Pancreas (tissue), 10 donors: Measurements from ENCODE around the gene ZNF384. TPM values are rescaled to one million over a fixed set of nuclear protein-coding genes. Genes with fewer than 3 reads are reported as not detected.

ENCODE experiments used
- ATAC-seq, 4 donors: fragments of 200-7000 bp; cut with Tn5 transposase; one replicate each; pipeline versions ENCODE4 v1.8.0 to v1.9.1; 2020; ENCODE audit warnings: mild to moderate bottlenecking in 4 of 4, moderate library complexity in 4 of 4
- DNase-seq, 6 donors: peaks; one replicate each; pipeline ENCODE4 v3.0.0-alpha.2; 2020
- FAIRE-seq: peaks from 2 replicates; lab custom pipeline; 2012; peaks lifted over from hg19 to GRCh38; lab: Jason Lieb, UNC
- H3K27ac ChIP-seq, 4 donors: fragments of 200-600 bp; sonication (generic); 1 replicate in 3 of 4; 2 replicates in 1 of 4; pipeline versions ENCODE4 v1.5.0 to v1.8.0; 2020
- H3K27me3 ChIP-seq, 4 donors: fragments of 200-600 bp; one replicate each; pipeline ENCODE4 v1.8.0; 2021
- H3K36me3 ChIP-seq, 3 donors: fragments of 200-600 bp; sonication (generic) in 1 of 3; one replicate each; pipeline versions ENCODE4 v1.5.0 to v1.8.0; 2020 to 2021
- H3K4me1 ChIP-seq, 3 donors: fragments of 200-600 bp; one replicate each; pipeline ENCODE4 v1.8.0; 2021
- H3K4me3 ChIP-seq, 4 donors: fragments of 200-600 bp; sonication (generic) in 2 of 4; one replicate each; pipeline versions ENCODE4 v1.5.0 to v1.8.0; 2020 to 2021
- H3K9me3 ChIP-seq, 4 donors: fragments of 200-600 bp; one replicate each; pipeline ENCODE4 v1.8.0; 2021
- CTCF ChIP-seq, 4 donors: fragments of 200-600 bp; sonication (generic) in 3 of 4; IDR thresholded peaks; one replicate each; pipeline versions ENCODE4 v1.5.0 to v1.8.0; 2021; ENCODE audit warnings: antibody characterized with exemption in 4 of 4
- WGBS, 2 donors: extraction: QIAGEN DNeasy Blood & Tissue Kit; methylation state at CpG; one replicate each; pipeline ENCODE4 v1.1.7; 2013; 5-methylcytosine and 5-hydroxymethylcytosine counted together
- intact Hi-C, 3 donors: fragments of 100-400 bp; cut with DNase I; formaldehyde crosslinking; loops; one replicate each; pipeline versions ENCODE4 v1.11.1 to v1.14.2; 2022
- polyA plus RNA-seq, 2 donors: library from polyadenylated mRNA; stranded (reverse); fragments of 200-250 nt; gene quantifications; one replicate each; pipeline ENCODE4 v1.2.3, GENCODE V29; 2013
- total RNA-seq, 6 donors: library from RNA; stranded (reverse); fragmentation: NEBNext Ultra II Directional in 4 of 6; extraction: Animal tissue kit (Norgen Biotek cat#: 25700) in 4 of 6; gene quantifications; one replicate each; pipeline versions ENCODE4 v1.2.1 to v1.2.4, GENCODE V29; 2021 to 2023
- donor health status: healthy with polysubstance abuse.
- donor health status: DM: no; HTN: no; CAD: no; lungs with moderate emphysema.
- donor health status: DM: no; HTN: no; CAD: no.
- donor health status: control.
- donor health status: control.
- donor health status: Bipolar disorder and iron deficiency.
- donor health status: DM: yes; HTN: yes; CAD: no.
- donor health status: DM: no; HTN: no; CAD: no.
- donor health status: DM: no; HTN: no; CAD: no.
- donor health status: DM: yes; HTN: yes; CAD: no.

ZNF384 gene
- total and polyA plus RNA-seq, 8 donors = 20.4 to 36.7 (median 26.2) TPM

DNA sequence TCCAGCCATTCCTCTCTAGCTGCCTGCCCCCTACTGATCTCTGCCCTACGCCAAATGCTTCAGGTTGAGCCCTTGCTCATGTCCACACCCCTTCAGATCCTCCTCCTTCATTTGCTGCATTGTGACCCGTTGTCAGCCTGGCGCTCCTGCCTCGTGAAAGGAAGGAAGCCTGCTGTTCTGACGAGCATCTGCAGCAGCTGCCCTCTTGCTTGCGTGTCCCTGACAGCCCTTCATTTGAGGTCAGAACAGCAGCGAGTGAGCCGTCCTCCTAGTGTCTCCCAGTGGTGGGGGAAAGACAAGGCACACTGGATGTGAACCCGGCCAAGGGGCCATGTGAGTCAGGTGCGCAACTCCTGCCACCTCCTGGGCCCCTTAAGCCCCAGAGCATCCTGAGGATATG lies 14.5 kb upstream of the ZNF384 start:
- TF ChIP-seq CTCF (IDR thresholded peaks at IDR 0.05) = no peak
- H3K27me3 ChIP-seq = peaks cover 0 to 38% (median 8%) of the 10 kb centered on the region in 4 donors
- DNase-seq (no peak), FAIRE-seq (no peak), ATAC-seq (no peak)
- 10 to 15% methylated on average over 10 of the region's 10 CpGs for WGBS, 2 donors
- intact Hi-C loops = no loop called here
- no peaks in the 10 kb centered on the region for H3K4me1 ChIP-seq
- H3K9me3 ChIP-seq = no peaks in the 10 kb centered on the region
- no peak overlapping the region for H3K27ac ChIP-seq
- H3K4me3 ChIP-seq = no peak overlapping the region
- H3K36me3 ChIP-seq = no peaks in the 10 kb centered on the region

- intact Hi-C loops = no loop called here
- no peaks in the 10 kb centered on the region for H3K4me1 ChIP-seq
- peaks cover 0 to 29% (median 8%) of the 10 kb centered on the region in 4 donors for H3K27me3 ChIP-seq
- FAIRE-seq (no peak), DNase-seq (peak in 1 of 6 donors; percentile 46), ATAC-seq (peak in 1 of 4 donors; percentile 5)
- no peak for TF ChIP-seq CTCF (IDR thresholded peaks at IDR 0.05)
- H3K36me3 ChIP-seq = no peaks in the 10 kb centered on the region
- H3K9me3 ChIP-seq = no peaks in the 10 kb centered on the region
- peak overlapping the region in 1 of 4 donors; percentile 38 for H3K4me3 ChIP-seq
- 23 to 27% methylated on average over 13 of the region's 13 CpGs for WGBS, 2 donors
- no peak overlapping the region for H3K27ac ChIP-seq
Measured at GRCh38 chr12:6701078-6701768, 12.0 kb upstream of the ZNF384 start.

DNA sequence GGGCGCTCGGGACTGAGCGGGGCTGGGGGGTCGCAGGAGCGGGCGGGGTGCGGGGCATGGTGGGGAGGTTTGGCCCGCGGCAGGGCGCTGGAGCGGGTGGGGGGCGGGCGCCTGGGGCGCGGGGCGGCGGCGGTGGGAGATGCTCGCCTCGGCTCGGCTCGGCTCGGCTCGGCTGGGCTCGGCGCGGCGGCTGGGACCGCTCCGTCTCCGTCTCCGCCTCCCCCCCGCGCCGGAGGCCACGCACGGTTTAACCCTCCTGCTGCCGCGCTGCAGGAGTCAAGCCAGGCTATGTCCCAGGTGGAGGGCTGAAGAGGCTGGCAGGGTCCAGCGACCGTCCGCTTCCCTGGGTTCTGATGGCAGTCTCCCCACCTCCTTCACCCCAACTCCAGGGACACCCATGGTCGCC lies 11.5 kb upstream of the ZNF384 start, which contains the start of gene PIANP:
TSS of gene PIANP (minus strand) at position 170 of the 406 bp plus-strand sequence. CDS start 2,754 bp downstream, outside the sequence.
- Histone ChIP-seq H3K36me3 (no peaks in the 10 kb centered on the region), H3K27ac (no peak within 1 kb of the TSS), H3K9me3 (no peaks in the 10 kb centered on the region), H3K27me3 (peaks cover 0 to 23% (median 8%) of the 10 kb centered on the region in 4 donors), H3K4me3 (peak within 1 kb of the TSS in 2 of 4 donors; percentile 26 to 38), H3K4me1 (no peaks in the 10 kb centered on the region)
- DNase-seq (peak in 2 of 6 donors; percentile 38 to 78), ATAC-seq (peak; percentile 62 to 85 (median 78)), FAIRE-seq (no peak)
- intact Hi-C loops = no loop called here
- TF ChIP-seq CTCF (IDR thresholded peaks at IDR 0.05) = no peak
- WGBS, 2 donors = 1% methylated on average over 11 to 42 of the region's 43 CpGs

DNA sequence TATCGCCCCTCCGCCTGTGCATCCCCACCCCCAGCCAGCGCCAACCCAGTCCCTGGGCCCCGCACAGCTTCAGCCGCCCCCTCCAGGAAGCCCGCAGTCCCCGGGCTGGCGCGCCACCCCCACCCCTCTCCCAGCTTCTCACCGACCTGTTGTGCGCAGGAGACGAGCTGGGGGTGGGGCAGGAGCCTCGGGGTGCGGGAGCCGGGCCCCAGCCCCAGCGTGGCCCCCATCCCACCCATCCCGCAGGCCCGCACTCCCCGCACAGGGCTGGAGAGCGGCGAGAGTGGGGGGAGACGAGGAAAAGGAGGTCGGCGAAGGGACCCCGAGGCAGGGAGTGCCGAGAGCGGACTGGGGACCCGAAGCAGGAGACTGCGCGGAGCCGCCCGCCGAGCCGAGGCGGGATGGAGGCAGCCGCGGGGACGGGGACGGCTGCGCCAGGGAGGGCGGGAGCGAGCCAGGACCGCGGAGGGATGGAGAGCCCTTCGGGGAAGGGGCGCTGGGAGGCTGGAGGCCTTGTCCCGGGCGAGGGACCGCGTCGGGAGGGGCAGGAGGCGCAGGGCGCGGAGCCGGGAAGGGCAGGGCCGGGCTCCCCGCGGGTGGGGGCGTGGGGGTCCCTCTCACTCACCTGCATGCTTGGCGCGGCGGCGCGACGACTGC lies 10.9 kb upstream of the ZNF384 start:
- 0 to 2% methylated on average over 53 to 65 of the region's 65 CpGs for WGBS, 2 donors
- Histone ChIP-seq H3K4me1 (no peaks in the 10 kb centered on the region), H3K27ac (no peak overlapping the region), H3K4me3 (peak overlapping the region in 2 of 4 donors; percentile 26 to 38), H3K9me3 (no peaks in the 10 kb centered on the region), H3K36me3 (no peaks in the 10 kb centered on the region), H3K27me3 (peaks cover 0 to 21% (median 6%) of the 10 kb centered on the region in 4 donors)
- intact Hi-C loops = no loop called here
- ATAC-seq = peak; percentile 23 to 60 (median 48)
- no peak for TF ChIP-seq CTCF (IDR thresholded peaks at IDR 0.05)
- DNase-seq = peak in 2 of 6 donors; percentile 69 to 75
- no peak for FAIRE-seq
